Caki2 (cell line): Measurements from ENCODE around the gene ISG15. TPM values are rescaled to one million over a fixed set of nuclear protein-coding genes. Genes with fewer than 3 reads are reported as not detected.
A peak's percentile ranks its signal among the peaks of the same experiment; 100 is the strongest.

ENCODE experiments used
- DNase-seq: peaks from one replicate; pipeline ENCODE4 v3.0.0-alpha.2; 2015; ENCODE audit warnings: low read depth
- in situ Hi-C: cut with HindIII; loops from 2 replicates; pipeline ENCODE4 v1.10.0; 2016; ENCODE audit warnings: low sequenced_read_pairs, low pct_unique_long_range_greater_than_20kb, mixed read lengths
- total RNA-seq: library from RNA; depleted of rRNA; stranded (reverse); fragments of >200 nt; shearing (Covaris generic); gene quantifications from 2 replicates; pipeline ENCODE4 v1.2.3, GENCODE V29; 2014; ENCODE audit warnings: low replicate concordance

Gene ISG15
- total RNA-seq, 1 experiment from 2014 or later, result 129 TPM

DNA sequence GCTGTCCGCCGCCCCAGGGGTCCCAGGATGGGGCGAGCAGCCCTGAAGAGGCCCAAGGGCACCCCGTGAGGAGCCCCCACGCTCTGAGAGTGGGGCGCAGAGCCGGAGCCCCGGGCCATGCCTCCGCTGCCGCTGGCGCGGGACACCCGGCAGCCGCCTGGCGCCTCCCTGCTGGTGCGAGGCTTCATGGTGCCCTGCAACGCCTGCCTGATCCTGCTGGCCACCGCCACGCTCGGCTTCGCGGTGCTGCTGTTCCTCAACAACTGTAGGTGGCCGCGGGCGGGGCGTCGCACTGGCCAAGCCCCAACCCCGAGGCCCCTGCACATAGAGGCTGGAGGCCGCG lies 21.1 kb downstream of the ISG15 start:
- DNase-seq, result no peak
- in situ Hi-C loops, result no loop called here

DNA sequence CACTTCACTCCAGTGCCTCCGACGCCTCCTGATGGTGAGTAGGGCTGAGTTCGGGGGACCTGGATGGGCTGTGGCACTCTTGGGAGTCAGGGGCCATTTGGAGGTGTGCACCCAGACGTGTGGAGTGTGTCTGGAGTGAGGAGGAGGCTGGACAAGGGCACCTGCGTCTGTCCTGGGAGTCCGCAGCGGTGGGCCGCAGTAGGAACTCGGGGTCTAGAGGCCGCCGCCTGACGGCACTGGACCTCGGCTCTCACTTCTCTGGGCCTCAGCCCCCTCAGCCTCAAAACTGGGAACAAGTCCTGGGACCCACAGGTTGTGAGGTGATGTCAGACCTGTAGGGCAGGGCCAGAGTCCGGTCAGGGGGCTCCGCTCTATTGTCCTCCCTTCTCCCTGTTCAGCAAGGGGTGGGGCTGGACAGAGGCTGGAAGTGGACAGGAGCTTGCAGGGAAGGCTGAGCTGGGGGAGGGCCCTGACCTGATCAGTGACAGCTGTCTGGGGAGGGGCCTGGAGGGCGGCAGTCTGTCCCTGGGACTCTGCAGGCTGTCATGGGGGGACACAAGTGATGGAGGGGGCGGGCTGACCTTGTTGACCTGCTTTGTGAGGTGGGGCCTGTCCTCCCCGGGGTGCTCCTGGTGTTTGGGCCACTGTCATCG lies 22.1 kb downstream of the ISG15 start:
- DNase-seq, result no peak
- in situ Hi-C loops, result no loop called here

- no peak for DNase-seq
- in situ Hi-C loops, result no loop called here
These were observed 24.4 kb downstream of the ISG15 start for GRCh38 chr1:1037366-1038327.

DNA sequence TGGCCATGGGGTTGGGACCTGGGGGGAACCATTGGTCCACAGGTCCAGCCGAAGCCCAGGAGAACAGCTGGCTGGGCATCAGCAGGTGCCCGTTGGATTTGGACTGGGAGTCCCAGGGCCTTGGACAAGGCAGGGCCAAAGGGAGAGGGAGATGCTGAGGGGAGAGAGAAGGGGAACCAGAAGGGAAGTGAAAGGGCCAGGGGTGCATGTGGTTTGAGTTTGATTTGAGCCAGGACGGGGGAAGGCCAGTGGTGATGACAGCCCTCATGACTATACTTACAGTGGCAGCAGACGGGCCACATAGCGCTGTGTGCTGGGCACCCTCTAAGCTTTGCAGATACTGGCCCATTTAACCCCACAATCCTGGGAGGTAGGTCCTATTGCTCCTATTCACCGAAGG lies 25.4 kb downstream of the ISG15 start:
- in situ Hi-C loops, result no loop called here

GRCh38 chr1:1039145-1039910 lies 26.0 kb downstream of the ISG15 start:
- DNase-seq, result no peak
- in situ Hi-C loops, result no loop called here

More for the DNA sequence above, 25.4 kb downstream of the ISG15 start:
- no peak for DNase-seq

- in situ Hi-C loops, result no loop called here
- peak; percentile 64 for DNase-seq
These were observed 27.0 kb downstream of the ISG15 start for GRCh38 chr1:1040004-1040991.

- no peak for DNase-seq
- in situ Hi-C loops, result no loop called here
These were observed 27.8 kb downstream of the ISG15 start for GRCh38 chr1:1041092-1041523.

- in situ Hi-C loops, result no loop called here
- DNase-seq, result no peak
These were observed 28.6 kb downstream of the ISG15 start for GRCh38 chr1:1041873-1042272.

DNA sequence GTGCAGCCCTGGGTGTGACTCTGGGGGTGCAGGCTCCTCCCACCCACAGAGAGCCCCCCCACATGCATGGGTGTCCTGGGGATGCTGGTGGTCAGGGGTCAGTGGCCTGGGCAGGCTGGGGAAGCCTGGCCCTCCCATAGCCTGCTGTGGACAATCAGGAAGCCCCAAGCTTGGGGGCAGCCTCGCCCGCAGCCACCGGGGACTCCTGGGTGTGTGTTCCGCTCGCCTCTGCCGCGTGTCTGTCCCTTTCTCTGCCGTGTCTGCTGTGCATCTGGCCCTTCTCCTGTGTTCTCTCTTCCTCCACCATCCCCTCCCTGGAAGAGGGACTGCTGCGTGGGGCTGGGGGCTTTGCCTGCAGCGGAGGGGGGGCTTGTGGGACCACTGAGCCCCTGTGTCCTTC lies 29.5 kb downstream of the ISG15 start:
- in situ Hi-C loops, result no loop called here
- DNase-seq, result no peak

GRCh38 chr1:1043411-1043810 lies 30.1 kb downstream of the ISG15 start:
- in situ Hi-C loops, result no loop called here

GRCh38 chr1:1043921-1044320 lies 30.6 kb downstream of the ISG15 start:
- no peak for DNase-seq
- in situ Hi-C loops, result no loop called here

More at GRCh38 chr1:1043411-1043810, 30.1 kb downstream of the ISG15 start:
- no peak for DNase-seq

- no peak for DNase-seq
- in situ Hi-C loops, result no loop called here
These were observed 31.3 kb downstream of the ISG15 start for GRCh38 chr1:1044455-1045078.

GRCh38 chr1:1045129-1045528 lies 31.8 kb downstream of the ISG15 start:
- no peak for DNase-seq
- in situ Hi-C loops, result no loop called here

GRCh38 chr1:1046243-1046642 lies 32.9 kb downstream of the ISG15 start:
- no peak for DNase-seq
- in situ Hi-C loops, result no loop called here

- in situ Hi-C loops, result no loop called here
- no peak for DNase-seq
These were observed 33.5 kb downstream of the ISG15 start for GRCh38 chr1:1046767-1047166.

- DNase-seq, result no peak
- in situ Hi-C loops, result no loop called here
These were observed 34.1 kb downstream of the ISG15 start for GRCh38 chr1:1047407-1047806.

DNA sequence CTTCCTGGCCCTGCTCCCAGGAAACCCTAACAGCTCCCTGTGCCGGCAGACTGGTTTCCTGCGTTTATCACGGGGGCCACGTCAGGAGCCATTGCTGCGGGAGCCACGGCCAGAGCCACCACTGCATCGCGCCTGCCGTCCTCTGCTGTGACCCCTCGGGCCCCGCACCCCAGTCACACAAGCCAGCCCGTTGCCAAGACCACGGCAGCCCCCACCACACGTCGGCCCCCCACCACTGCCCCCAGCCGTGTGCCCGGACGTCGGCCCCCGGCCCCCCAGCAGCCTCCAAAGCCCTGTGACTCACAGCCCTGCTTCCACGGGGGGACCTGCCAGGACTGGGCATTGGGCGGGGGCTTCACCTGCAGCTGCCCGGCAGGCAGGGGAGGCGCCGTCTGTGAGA lies 34.7 kb downstream of the ISG15 start:
- in situ Hi-C loops, result no loop called here
- no peak for DNase-seq
